Loucy (cell line): ENCODE measurements around the gene TICAM2.

ENCODE experiments used
- H2AFZ ChIP-seq: fragments of 200-600 bp; sonication (generic); 2 replicates; pipeline ENCODE4 v1.6.0; 2016; ENCODE audit warnings: antibody characterized with exemption, mild to moderate bottlenecking, low read length, moderate library complexity
- H3F3A ChIP-seq: fragments of 200-600 bp; 2 replicates; pipeline ENCODE4 v1.6.0; 2016; ENCODE audit warnings: antibody characterized with exemption, low read depth, mild to moderate bottlenecking
- H3K27me3 ChIP-seq: fragments of 200-600 bp; sonication (generic); 2 replicates; pipeline ENCODE4 v1.6.1; 2014; ENCODE audit warnings: low read length, mild to moderate bottlenecking; ENCODE audit not compliant: insufficient read depth, poor library complexity, severe bottlenecking
- H3K36me3 ChIP-seq: fragments of 200-600 bp; sonication (generic); 2 replicates; pipeline ENCODE4 v1.6.1; 2016; ENCODE audit warnings: low read length; ENCODE audit not compliant: insufficient read depth
- H3K4me1 ChIP-seq: fragments of 200-600 bp; sonication (generic); 2 replicates; pipeline ENCODE4 v1.5.1; 2014; ENCODE audit warnings: low read length, mild to moderate bottlenecking; ENCODE audit not compliant: insufficient read depth, poor library complexity, severe bottlenecking
- H3K4me2 ChIP-seq: fragments of 200-600 bp; sonication (generic); 2 replicates; pipeline ENCODE4 v1.6.0; 2014; ENCODE audit warnings: antibody characterized with exemption, low read length, low read depth, mild to moderate bottlenecking; ENCODE audit not compliant: poor library complexity, severe bottlenecking
- H3K4me3 ChIP-seq: fragments of 200-600 bp; sonication (generic); 2 replicates; pipeline ENCODE4 v1.5.1; 2014; ENCODE audit warnings: low read length, mild to moderate bottlenecking, mixed read lengths; ENCODE audit not compliant: poor library complexity, severe bottlenecking
- H3K79me2 ChIP-seq: fragments of 200-600 bp; sonication (generic); 2 replicates; pipeline ENCODE4 v1.6.1; 2014; ENCODE audit warnings: low read length; ENCODE audit not compliant: insufficient read depth
- H3K9ac ChIP-seq: fragments of 200-600 bp; sonication (generic); 2 replicates; pipeline ENCODE4 v1.6.0; 2014; ENCODE audit warnings: mild to moderate bottlenecking, low read depth, low read length, moderate library complexity; ENCODE audit not compliant: poor library complexity, severe bottlenecking
- H3K9me2 ChIP-seq: fragments of 200-600 bp; sonication (generic); replicated peaks from 2 replicates; pipeline ENCODE4 v1.6.1; 2016; ENCODE audit warnings: low read depth, low read length, mixed read lengths
- H3K9me3 ChIP-seq: fragments of 200-600 bp; sonication (generic); 2 replicates; pipeline ENCODE4 v1.6.1; 2014; ENCODE audit warnings: mild to moderate bottlenecking, antibody characterized with exemption, low read length, low read depth; ENCODE audit not compliant: insufficient read depth
- H4K20me1 ChIP-seq: fragments of 200-600 bp; sonication (generic); 2 replicates; pipeline ENCODE4 v1.6.0; 2014; ENCODE audit warnings: antibody characterized with exemption, low read length, mild to moderate bottlenecking; ENCODE audit not compliant: insufficient read depth, poor library complexity, severe bottlenecking
- EZH2phosphoT487 ChIP-seq: fragments of 200-600 bp; IDR thresholded peaks from 2 replicates; pipeline ENCODE4 v1.6.1; 2018; ENCODE audit warnings: antibody characterized with exemption, mild to moderate bottlenecking, moderate library complexity, borderline replicate concordance
- TF ChIP-seq, protein P1 (sequence below): fragments of 200-600 bp; sonication (generic); conservative IDR thresholded peaks from 2 replicates; pipeline ENCODE4 v1.5.1; 2014; ENCODE audit warnings: mild to moderate bottlenecking, antibody characterized with exemption, low read length

The TICAM2 gene

DNA sequence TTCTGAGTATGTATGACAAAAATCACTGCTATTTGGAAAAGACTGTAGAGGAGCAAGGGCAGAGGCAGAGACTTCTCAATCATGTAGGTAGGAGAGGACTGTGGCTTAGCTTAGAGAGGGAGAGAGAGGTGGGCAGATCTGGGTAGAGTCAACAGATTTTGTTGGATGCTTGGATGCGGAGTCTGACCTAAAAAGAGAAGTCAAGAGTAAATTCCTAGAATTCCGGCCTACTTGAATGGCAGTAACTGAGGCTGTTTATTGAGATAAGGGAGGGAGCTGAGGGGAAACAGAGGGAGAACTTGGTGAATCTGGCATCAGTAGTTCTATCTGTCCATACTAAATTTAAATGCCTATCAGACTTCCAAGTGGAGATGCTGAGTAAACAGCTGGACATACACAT lies 2.4 kb downstream of the TICAM2 start:
- no peaks in the 10 kb centered on the region for H3K4me1 ChIP-seq
- H3K79me2 ChIP-seq: no peaks in the 10 kb centered on the region
- H3K27me3 ChIP-seq: no peaks in the 10 kb centered on the region
- H3K4me2 ChIP-seq: no peak overlapping the region
- H3K9ac ChIP-seq: no peak overlapping the region
- H3F3A ChIP-seq: no peaks in the 10 kb centered on the region
- TF ChIP-seq, protein P1, sequence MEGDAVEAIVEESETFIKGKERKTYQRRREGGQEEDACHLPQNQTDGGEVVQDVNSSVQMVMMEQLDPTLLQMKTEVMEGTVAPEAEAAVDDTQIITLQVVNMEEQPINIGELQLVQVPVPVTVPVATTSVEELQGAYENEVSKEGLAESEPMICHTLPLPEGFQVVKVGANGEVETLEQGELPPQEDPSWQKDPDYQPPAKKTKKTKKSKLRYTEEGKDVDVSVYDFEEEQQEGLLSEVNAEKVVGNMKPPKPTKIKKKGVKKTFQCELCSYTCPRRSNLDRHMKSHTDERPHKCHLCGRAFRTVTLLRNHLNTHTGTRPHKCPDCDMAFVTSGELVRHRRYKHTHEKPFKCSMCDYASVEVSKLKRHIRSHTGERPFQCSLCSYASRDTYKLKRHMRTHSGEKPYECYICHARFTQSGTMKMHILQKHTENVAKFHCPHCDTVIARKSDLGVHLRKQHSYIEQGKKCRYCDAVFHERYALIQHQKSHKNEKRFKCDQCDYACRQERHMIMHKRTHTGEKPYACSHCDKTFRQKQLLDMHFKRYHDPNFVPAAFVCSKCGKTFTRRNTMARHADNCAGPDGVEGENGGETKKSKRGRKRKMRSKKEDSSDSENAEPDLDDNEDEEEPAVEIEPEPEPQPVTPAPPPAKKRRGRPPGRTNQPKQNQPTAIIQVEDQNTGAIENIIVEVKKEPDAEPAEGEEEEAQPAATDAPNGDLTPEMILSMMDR: no peak
- no peak for TF ChIP-seq EZH2phosphoT487
- no peaks in the 10 kb centered on the region for H4K20me1 ChIP-seq
- no peaks in the 10 kb centered on the region for H3K9me3 ChIP-seq
- H2AFZ ChIP-seq: no peak overlapping the region
- no peaks in the 10 kb centered on the region for H3K36me3 ChIP-seq
- no peaks in the 10 kb centered on the region for H3K9me2 ChIP-seq
- H3K4me3 ChIP-seq: no peak overlapping the region

DNA sequence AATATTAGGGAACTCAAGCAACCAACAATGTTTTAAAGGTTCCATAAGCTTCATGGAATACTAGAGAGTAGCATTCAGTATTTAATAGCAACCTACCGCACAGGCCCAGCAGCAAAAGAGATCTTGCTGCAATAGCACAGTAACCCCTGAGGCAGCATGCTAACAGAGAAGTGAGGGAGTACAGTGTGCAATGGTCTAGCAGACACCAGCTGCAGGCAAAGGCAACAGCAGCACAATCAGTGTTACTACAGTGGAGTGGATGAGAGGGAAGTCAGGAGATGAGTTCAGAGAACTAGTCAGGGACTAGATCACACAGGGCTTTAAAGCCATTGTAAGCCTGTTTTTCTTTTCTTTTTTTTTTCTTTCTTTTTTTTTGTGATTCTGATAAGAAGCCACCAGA lies 2.8 kb downstream of the TICAM2 start:
- H2AFZ ChIP-seq: no peak overlapping the region
- H3K9ac ChIP-seq: no peak overlapping the region

DNA sequence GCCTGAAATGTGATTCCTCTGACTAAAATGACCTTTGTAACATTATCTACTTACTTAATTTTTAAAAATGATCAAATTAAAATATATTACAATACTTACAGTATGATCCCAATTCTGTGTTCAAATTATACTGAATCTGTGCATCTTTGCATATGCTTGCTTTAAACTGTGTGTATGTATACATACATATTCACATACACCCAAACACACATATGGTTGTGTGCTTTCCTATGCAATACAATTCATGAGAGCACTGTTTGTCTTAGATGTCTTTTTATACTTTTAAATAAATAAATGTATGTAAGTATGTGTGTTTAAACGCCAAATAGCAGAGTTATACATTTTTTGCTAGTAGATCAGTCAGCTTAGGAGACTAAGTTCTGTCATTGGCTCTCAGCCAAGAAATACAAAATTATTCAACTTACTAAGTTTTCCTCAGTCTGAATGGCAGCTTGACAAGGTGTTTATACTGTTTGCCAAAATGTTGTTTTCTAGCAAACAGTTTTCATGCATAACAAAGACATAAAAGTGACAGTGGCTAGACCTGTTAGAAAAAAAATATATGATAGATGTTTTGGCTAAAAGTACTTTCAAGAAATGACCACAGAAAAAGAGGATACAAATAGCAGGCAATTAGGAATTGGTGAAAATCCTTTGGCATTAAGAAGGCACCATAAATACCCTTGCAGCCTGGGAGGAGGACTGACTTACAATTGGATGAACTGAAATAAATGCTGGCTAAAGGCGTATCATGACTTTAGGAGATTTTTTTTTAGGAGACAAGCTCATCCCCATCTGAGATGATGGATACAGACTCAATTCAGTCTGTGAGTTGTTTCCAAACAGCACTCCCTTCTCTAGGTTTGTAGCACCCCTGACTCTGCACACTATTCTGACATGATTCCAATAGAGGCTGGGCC lies 7.9 kb downstream of the TICAM2 start:
- H3K9me3 ChIP-seq: no peaks in the 10 kb centered on the region
- no peak overlapping the region for H3K4me2 ChIP-seq
- H3K4me3 ChIP-seq: no peak overlapping the region
- no peaks in the 10 kb centered on the region for H3F3A ChIP-seq
- H3K9ac ChIP-seq: no peak overlapping the region
- no peaks in the 10 kb centered on the region for H3K79me2 ChIP-seq
- H2AFZ ChIP-seq: no peak overlapping the region
- no peaks in the 10 kb centered on the region for H3K4me1 ChIP-seq
- H3K9me2 ChIP-seq: no peaks in the 10 kb centered on the region
- TF ChIP-seq EZH2phosphoT487: no peak
- TF ChIP-seq, protein P1: no peak
- H4K20me1 ChIP-seq: no peaks in the 10 kb centered on the region
- no peaks in the 10 kb centered on the region for H3K36me3 ChIP-seq
- H3K27me3 ChIP-seq: no peaks in the 10 kb centered on the region

More for the DNA sequence above, 2.8 kb downstream of the TICAM2 start:
- no peaks in the 10 kb centered on the region for H3K27me3 ChIP-seq
- no peaks in the 10 kb centered on the region for H3K9me3 ChIP-seq
- TF ChIP-seq EZH2phosphoT487: no peak
- TF ChIP-seq, protein P1: no peak
- H3K36me3 ChIP-seq: no peaks in the 10 kb centered on the region
- H3K4me1 ChIP-seq: no peaks in the 10 kb centered on the region
- no peak overlapping the region for H3K4me2 ChIP-seq
- no peak overlapping the region for H3K4me3 ChIP-seq
- no peaks in the 10 kb centered on the region for H3F3A ChIP-seq
- H3K79me2 ChIP-seq: no peaks in the 10 kb centered on the region
- H3K9me2 ChIP-seq: no peaks in the 10 kb centered on the region
- no peaks in the 10 kb centered on the region for H4K20me1 ChIP-seq
